Hepatocyte (in vitro differentiated cells): Measurements from ENCODE around the gene APC2. TPM values are rescaled to one million over a fixed set of nuclear protein-coding genes. Genes with fewer than 3 reads are reported as not detected.

Source experiments
- DNase-seq: peaks from one replicate; pipeline ENCODE4 v3.0.0-alpha.2; 2016; ENCODE audit warnings: low spot score
- H2AFZ ChIP-seq: fragments of 200-600 bp; sonication (generic); 2 replicates; pipeline ENCODE4 v1.6.0; 2016; ENCODE audit warnings: antibody characterized with exemption, mild to moderate bottlenecking
- H3K27ac ChIP-seq: fragments of 200-600 bp; sonication (generic); 2 replicates; pipeline ENCODE4 v1.5.1; 2016; ENCODE audit warnings: mild to moderate bottlenecking
- H3K27me3 ChIP-seq: fragments of 200-600 bp; sonication (generic); 2 replicates; pipeline ENCODE4 v1.6.1; 2016
- H3K36me3 ChIP-seq: fragments of 200-600 bp; sonication (generic); replicated peaks from 2 replicates; pipeline ENCODE4 v1.5.1; 2016; ENCODE audit warnings: low read depth; ENCODE audit not compliant: insufficient read depth
- H3K4me1 ChIP-seq: fragments of 200-600 bp; sonication (generic); 2 replicates; pipeline ENCODE4 v1.5.1; 2016; ENCODE audit warnings: mild to moderate bottlenecking, moderate library complexity; ENCODE audit not compliant: insufficient read depth
- H3K4me2 ChIP-seq: fragments of 200-600 bp; sonication (generic); 2 replicates; pipeline ENCODE4 v1.6.0; 2016
- H3K4me3 ChIP-seq: fragments of 200-600 bp; sonication (generic); 2 replicates; pipeline ENCODE4 v1.5.1; 2016; ENCODE audit warnings: mild to moderate bottlenecking
- H3K79me2 ChIP-seq: fragments of 200-600 bp; sonication (generic); 2 replicates; pipeline ENCODE4 v1.6.0; 2017; ENCODE audit warnings: mild to moderate bottlenecking
- H3K9me2 ChIP-seq: fragments of 200-600 bp; sonication (generic); replicated peaks from 2 replicates; pipeline ENCODE4 v1.6.0; 2017; ENCODE audit warnings: mild to moderate bottlenecking; ENCODE audit not compliant: insufficient read depth
- H3K9me3 ChIP-seq: fragments of 200-600 bp; sonication (generic); 2 replicates; pipeline ENCODE4 v1.5.1; 2016; ENCODE audit warnings: low read depth, mild to moderate bottlenecking
- H4K20me1 ChIP-seq: fragments of 200-600 bp; sonication (generic); 2 replicates; pipeline ENCODE4 v1.6.0; 2016; ENCODE audit warnings: mild to moderate bottlenecking; ENCODE audit not compliant: insufficient read depth, poor library complexity, severe bottlenecking
- EZH2 ChIP-seq: fragments of 200-600 bp; sonication (generic); IDR thresholded peaks from 2 replicates; pipeline ENCODE4 v1.6.1; 2016; ENCODE audit warnings: antibody characterized with exemption, mild to moderate bottlenecking, borderline replicate concordance
- EZH2phosphoT487 ChIP-seq: fragments of 200-600 bp; sonication (generic); IDR thresholded peaks from one replicate; pipeline ENCODE4 v1.6.1; 2018; ENCODE audit warnings: antibody characterized with exemption, mild to moderate bottlenecking, low read depth, moderate library complexity; ENCODE audit not compliant: unreplicated experiment, severe bottlenecking
- WGBS: methylation state at CpG from one replicate; pipeline ENCODE4 v1.1.6; 2016; ENCODE audit warnings: low lambda C conversion rate; ENCODE audit errors: missing lambda C conversion rate; 5-methylcytosine and 5-hydroxymethylcytosine counted together
- polyA plus RNA-seq: library from polyadenylated mRNA; unstranded; fragments of >200 nt; fragmentation: Nextera tagmentation; extraction: Ambion mirVana; gene quantifications from 2 replicates; pipeline ENCODE4 v1.2.1, GENCODE V29; 2016
- total RNA-seq: library from RNA; depleted of rRNA; stranded (reverse); fragments of >200 nt; gene quantifications from 2 replicates; pipeline ENCODE4 v1.2.3, GENCODE V29; 2014
- TF ChIP-seq, protein P1 (sequence below): fragments of 200-600 bp; sonication (generic); IDR thresholded peaks from 2 replicates; pipeline ENCODE4 v1.5.1; 2016; ENCODE audit warnings: antibody characterized with exemption, mild to moderate bottlenecking; ENCODE audit not compliant: poor library complexity

The APC2 gene
- total and polyA plus RNA-seq, 2 experiments from 2014 or later = 0.36 to 1.2 TPM

DNA sequence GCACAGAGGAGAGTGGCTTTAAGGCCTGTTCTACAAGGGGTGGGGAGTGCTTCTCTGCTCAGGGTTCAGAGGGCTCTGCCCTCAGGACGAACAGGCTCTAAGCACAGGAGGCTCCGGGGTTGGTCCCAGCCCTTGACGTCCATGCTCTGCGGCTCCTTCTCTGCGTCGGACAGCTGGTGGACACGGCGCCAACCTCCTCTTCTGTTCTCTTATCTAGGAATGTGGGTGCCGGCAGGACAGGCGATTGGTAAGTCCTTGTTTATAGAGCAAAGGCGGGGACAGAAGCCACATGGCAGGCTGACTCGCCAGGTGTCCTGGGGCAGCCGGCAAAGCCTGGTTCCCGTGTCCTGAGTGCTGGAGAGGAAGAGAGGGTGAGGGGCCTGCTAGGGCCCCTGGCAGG is 20.2 kb upstream of the APC2 start:
- Histone ChIP-seq H3K4me1 (peaks cover 10% of the 10 kb centered on the region), H3K9me3 (no peaks in the 10 kb centered on the region), H3K4me3 (no peak overlapping the region), H3K27ac (peak overlapping the region; percentile 58), H3K79me2 (peaks cover 53% of the 10 kb centered on the region), H2AFZ (no peak overlapping the region), H3K4me2 (no peak overlapping the region), H3K36me3 (no peaks in the 10 kb centered on the region), H3K27me3 (no peaks in the 10 kb centered on the region), H3K9me2 (no peaks in the 10 kb centered on the region), H4K20me1 (peaks cover 7% of the 10 kb centered on the region)
- WGBS = 66% methylated on average over 14 of the region's 14 CpGs
- DNase-seq = peak; percentile 65
- TF ChIP-seq EZH2phosphoT487 (no peak), EZH2 (no peak)
- TF ChIP-seq, protein P1, sequence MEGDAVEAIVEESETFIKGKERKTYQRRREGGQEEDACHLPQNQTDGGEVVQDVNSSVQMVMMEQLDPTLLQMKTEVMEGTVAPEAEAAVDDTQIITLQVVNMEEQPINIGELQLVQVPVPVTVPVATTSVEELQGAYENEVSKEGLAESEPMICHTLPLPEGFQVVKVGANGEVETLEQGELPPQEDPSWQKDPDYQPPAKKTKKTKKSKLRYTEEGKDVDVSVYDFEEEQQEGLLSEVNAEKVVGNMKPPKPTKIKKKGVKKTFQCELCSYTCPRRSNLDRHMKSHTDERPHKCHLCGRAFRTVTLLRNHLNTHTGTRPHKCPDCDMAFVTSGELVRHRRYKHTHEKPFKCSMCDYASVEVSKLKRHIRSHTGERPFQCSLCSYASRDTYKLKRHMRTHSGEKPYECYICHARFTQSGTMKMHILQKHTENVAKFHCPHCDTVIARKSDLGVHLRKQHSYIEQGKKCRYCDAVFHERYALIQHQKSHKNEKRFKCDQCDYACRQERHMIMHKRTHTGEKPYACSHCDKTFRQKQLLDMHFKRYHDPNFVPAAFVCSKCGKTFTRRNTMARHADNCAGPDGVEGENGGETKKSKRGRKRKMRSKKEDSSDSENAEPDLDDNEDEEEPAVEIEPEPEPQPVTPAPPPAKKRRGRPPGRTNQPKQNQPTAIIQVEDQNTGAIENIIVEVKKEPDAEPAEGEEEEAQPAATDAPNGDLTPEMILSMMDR = no peak

DNA sequence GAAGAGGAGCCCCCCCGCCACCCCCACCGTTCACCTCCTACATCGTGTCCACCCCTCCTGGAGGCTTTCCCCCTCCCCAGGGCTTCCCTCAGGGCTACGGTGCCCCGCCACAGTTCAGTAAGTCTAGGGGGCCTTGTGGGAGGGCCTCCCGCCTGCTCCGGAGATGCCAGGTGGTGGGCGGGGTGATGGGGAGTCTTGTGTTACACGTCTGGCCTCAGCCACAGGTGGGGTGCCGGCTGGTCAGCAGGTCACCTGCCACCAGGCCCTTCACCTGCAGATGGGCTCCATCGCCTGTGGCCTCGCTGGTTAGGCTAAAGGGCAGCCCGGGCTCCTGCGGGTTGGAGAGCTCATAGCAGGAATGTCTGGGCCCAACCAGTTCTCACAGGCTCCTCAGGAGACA is 19.7 kb upstream of the APC2 start:
- Histone ChIP-seq H3K4me1 (peaks cover 5% of the 10 kb centered on the region), H3K27ac (no peak overlapping the region), H3K79me2 (peaks cover 48% of the 10 kb centered on the region), H3K36me3 (no peaks in the 10 kb centered on the region), H3K27me3 (no peaks in the 10 kb centered on the region), H4K20me1 (peaks cover 5% of the 10 kb centered on the region), H2AFZ (no peak overlapping the region), H3K9me3 (no peaks in the 10 kb centered on the region), H3K9me2 (no peaks in the 10 kb centered on the region), H3K4me2 (no peak overlapping the region), H3K4me3 (no peak overlapping the region)
- TF ChIP-seq, protein P1 = no peak
- TF ChIP-seq EZH2 = no peak
- no peak for TF ChIP-seq EZH2phosphoT487
- WGBS = 93% methylated on average over 14 of the region's 14 CpGs
- DNase-seq = no peak

DNA sequence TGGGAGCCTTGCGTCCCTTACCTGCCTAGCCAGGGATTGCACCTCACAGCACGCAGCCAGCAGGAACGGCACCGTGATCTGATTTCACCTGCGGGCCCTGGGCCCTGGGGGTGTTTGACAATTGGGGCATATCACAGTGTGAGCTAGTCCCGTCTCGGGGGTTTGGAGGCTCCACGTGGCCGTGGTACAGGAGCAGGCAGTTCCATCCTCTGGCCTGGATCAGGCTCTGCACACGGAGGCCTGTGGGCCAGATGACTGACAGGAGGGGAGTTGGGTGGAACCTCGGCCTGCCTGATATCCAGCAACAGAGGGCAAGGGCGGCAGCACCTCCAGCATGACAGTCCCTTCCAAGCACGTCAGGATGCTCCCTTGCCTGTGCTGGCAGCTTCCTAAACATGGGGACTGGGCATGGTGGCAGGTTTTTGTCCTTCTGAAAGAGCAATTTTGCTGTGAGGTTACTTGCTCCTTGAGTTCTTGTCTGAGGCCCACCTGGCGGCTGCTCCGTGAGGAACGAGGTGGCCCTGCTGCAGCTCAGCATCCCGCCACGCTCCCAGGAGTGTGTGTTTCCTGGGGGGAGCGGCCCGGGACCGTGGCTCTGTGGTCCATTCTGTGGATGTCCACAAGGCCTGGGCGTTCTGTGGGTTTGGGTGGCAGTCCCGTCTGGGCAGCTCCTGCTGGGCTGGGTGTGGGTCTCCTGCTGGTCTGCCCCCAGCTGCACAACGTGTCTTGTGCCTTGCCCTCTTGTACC is 18.0 kb upstream of the APC2 start:
- Histone ChIP-seq H3K9me2 (no peaks in the 10 kb centered on the region), H3K4me3 (no peak overlapping the region), H3K27ac (no peak overlapping the region), H2AFZ (no peak overlapping the region), H4K20me1 (peaks cover 5% of the 10 kb centered on the region), H3K4me1 (peaks cover 5% of the 10 kb centered on the region), H3K36me3 (no peaks in the 10 kb centered on the region), H3K9me3 (no peaks in the 10 kb centered on the region), H3K79me2 (peaks cover 32% of the 10 kb centered on the region), H3K27me3 (no peaks in the 10 kb centered on the region), H3K4me2 (no peak overlapping the region)
- TF ChIP-seq, protein P1 = no peak
- TF ChIP-seq EZH2 (no peak), EZH2phosphoT487 (no peak)
- DNase-seq = no peak
- WGBS = 94% methylated on average over 24 of the region's 24 CpGs
